HG03442 (cell line): ENCODE results near the gene LILRB3.
"Not testable (repeated sequence)": the region's sequence is repeated elsewhere in the genome, so short reads cannot be mapped to it uniquely, and the experiment has no call there.

Experiments
- ATAC-seq: cut with Tn5 transposase; IDR thresholded peaks from one replicate; pipeline ENCODE4 v1.9.1; 2021; ENCODE audit warnings: mild to moderate bottlenecking, moderate library complexity; ENCODE audit not compliant: unreplicated experiment

LILRB3 gene

DNA sequence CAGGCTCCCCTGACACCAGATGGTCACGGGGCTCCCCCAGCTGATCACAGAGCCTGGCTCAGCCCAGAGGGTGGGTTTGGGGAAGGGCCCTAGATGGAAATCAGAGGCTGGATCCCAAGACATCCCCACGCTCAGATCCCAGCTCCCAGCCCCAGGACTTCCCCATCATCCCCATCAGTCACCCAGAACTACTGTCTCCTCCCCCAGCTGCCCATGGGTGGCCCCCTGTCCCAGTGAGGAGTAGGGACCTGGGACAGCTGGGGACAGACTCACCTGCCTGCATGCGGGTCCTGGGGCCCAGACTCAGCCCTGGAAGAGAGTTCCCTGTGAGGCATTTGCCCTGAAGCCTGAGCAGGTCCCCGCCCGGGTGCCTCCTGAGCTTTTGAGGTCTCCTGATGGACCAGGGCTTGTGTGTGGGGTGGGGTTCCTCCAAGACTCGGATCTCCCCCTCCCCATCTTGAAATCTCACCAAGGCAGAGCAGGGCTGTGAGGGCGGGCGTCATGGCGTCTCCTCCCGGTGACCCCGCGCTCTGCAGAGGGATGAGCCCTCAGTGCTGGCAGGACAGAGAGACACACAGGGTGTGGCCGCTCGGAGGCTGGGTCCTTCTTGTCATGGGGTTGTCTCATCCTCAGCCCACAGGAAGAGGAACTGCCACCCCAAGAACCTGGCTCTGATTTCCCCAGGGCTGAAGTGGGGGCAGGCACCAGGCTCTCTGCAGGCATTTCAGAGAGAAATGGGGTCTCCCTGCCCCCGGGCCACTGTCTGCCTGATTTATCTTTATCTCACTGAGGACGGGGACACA lies at the start of gene LILRB3:
TSS of gene LILRB3 (minus strand) at position 534 of the 803 bp plus-strand sequence. CDS start at position 503, 31 bp downstream.
- ATAC-seq = not testable (repeated sequence)

- not testable (repeated sequence) for ATAC-seq
These were observed 49.4 kb upstream of the LILRB3 start for GRCh38 chr19:54272181-54272580.

- not testable (repeated sequence) for ATAC-seq
These were observed 48.8 kb upstream of the LILRB3 start for GRCh38 chr19:54271587-54271986.

GRCh38 chr19:54271106-54271505 lies 48.3 kb upstream of the LILRB3 start:
- no peak for ATAC-seq

- ATAC-seq = no peak
These were observed 46.1 kb upstream of the LILRB3 start for GRCh38 chr19:54268936-54269335.

GRCh38 chr19:54266133-54266532 lies 43.3 kb upstream of the LILRB3 start:
- no peak for ATAC-seq

GRCh38 chr19:54262470-54262869 lies 39.7 kb upstream of the LILRB3 start:
- no peak for ATAC-seq

DNA sequence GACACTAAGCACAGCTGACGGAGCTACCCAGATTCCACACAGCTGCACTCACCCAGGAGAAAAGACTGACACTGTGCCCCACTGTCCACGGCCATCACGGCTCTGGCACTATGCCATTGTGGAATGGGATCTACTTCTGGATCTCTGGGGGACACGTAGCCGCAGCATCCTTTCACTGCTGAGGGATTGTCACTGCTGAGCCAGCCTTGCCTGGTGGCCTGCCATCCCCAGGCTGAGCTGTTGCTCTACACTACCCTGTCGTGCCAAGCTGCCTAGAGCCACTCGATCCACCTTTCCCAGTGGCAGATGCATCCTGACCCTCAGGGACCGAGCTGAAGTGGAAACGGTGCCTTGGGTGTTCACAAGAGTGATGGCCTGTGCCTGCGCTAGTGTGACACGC lies 39.3 kb upstream of the LILRB3 start:
- no peak for ATAC-seq

GRCh38 chr19:54257116-54257480 lies 34.3 kb upstream of the LILRB3 start, which contains the start of gene LILRB5:
Gene LILRB5, minus strand, starts transcription at chr19:54257273. Its CDS starts 80 bp downstream, at chr19:54257193.
- no peak for ATAC-seq

GRCh38 chr19:54256250-54257115 lies 33.7 kb upstream of the LILRB3 start:
- no peak for ATAC-seq

GRCh38 chr19:54255105-54255775 lies 32.4 kb upstream of the LILRB3 start:
- no peak for ATAC-seq

GRCh38 chr19:54254195-54254906 lies 31.5 kb upstream of the LILRB3 start:
- ATAC-seq = no peak

- ATAC-seq = no peak
These were observed 30.8 kb upstream of the LILRB3 start for GRCh38 chr19:54253331-54254194.

DNA sequence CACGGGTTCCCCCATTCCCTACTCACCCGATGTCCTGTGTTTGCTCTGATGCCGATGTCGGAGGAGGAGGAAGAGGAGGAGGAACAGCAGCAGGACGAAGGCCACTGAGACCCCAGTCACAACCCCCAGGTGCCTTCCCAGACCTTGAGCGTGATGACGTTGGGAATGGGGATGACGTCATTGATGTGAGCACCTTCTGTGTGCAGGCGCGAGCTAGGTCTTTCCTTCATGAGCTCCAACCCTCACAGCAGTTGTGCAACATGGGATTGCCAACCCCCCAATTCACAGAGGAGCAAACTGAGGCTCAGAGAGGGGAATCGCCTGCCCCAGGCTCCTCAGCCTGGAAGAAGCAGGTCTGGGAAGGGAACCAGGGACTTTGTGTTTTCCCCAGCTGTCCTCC lies 30.0 kb upstream of the LILRB3 start:
- no peak for ATAC-seq

DNA sequence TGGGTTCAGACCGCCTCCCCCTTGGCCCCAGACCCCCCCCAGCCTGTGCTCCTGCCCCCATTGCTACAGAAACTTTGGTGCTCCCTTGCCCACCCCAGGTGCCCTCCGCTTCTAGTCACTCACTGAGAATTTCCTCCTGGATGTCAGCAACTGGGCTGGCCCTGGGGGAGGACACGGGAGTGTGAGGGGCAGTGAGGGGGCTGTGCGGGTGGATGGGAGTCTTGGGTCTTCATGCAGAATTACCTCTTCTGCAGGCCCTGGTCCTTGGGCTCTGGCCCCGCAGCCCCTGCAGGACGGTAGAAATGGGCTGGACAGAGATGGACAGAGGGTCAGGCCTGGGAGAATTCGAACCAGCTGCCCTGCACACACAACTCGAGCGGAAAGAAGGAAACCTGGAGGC lies 29.4 kb upstream of the LILRB3 start:
- no peak for ATAC-seq

DNA sequence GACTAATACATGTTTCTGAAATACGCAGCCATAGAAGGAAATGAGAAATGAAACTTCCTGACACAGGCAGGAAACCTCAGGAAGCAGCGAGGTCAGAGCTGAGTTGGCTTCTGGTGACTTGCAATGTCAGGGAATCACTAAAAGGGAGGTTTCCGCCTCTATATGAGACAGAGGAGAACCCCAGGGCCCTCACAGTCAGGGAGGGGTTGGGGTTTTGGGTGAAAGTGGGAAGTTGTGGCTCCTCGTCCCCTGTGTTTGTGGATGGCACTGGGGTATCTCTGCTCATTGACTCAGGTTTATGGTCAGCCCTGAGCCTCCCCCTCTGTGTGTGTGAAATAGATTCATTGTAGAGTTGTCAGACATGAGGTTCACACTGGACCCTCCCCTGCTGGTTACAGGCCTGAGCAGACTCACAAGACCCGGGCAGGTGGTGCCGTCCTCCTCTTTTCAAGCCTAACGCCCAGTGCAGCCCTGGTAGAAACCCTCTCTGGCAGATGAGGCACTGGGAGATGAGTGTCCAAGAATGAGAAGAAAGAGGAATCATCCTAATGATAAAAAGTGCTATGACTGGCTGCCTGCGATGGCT lies 25.3 kb upstream of the LILRB3 start:
- no peak for ATAC-seq

DNA sequence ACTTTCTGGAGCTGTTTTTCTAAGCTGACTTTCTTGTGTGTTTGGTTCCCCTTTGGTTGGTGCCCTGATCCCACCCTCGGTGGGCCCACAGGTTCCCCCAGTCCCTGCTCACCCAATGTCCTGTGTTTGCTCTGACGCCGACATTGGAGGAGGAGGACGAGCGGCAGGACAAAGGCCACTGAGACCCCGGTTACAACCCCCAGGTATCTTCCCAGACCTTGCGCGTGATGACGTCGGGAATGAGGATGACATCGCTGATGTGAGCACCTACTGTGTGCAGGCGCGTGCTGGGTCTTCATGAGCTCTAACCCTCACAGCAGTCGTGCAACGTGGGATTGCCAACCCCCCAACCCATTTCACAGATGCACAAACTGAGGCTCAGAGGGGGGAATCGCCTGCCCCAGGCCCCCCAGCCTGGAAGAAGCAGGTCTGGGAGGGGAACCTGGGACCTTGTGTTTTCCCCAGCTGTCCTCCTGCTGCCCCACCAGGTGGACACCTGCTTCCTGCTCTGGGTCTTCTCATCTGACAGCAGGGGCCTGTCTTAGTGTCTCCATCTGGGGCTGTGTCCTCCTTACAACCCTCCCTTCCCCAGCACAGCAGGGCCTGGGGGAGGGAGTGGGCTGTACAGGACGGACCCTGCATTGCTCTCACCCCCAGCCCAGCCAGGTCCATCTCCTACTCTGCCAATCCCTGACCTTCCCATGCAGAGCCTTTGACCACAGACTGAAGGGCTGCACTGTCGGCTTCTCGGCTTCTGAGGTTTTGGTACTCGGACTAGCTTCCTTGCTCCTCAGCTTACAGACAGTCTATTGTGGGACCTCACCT lies 24.5 kb upstream of the LILRB3 start:
- no peak for ATAC-seq

DNA sequence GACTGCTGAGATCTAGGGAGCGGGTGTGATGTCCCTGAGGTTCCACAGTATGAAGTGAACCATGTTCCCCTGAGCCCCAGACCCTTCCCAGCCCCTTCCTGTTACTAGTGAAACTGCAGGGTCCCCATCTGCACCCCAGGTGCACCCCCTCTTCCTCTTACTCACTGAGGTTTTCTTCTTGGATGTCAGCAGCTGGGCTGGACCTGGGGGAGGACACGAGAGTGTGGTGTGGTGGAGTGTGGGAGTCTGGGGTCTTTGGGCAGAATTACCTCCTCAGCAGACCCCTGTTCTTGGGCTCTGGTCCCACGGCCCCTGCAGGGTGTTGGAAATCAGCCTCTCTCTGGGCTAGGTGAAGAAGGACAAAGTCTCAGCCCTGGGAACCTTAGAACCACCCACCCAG lies 23.1 kb upstream of the LILRB3 start:
- no peak for ATAC-seq
